Panc1 (cell line): ENCODE data around the gene FCSK.
"Not testable (repeated sequence)": the region's sequence is repeated elsewhere in the genome, so short reads cannot be mapped to it uniquely, and the experiment has no call there.

Experiments
- POLR2AphosphoS5 ChIP-seq: IDR thresholded peaks from 2 replicates; pipeline ENCODE4 v1.6.1; 2012; ENCODE audit warnings: mild to moderate bottlenecking, low read depth, low read length, moderate library complexity
- SIN3A ChIP-seq: IDR thresholded peaks from 2 replicates; pipeline ENCODE4 v1.6.1; 2012; ENCODE audit warnings: low read depth, mild to moderate bottlenecking, low read length, moderate library complexity, borderline replicate concordance; ENCODE audit not compliant: insufficient read depth
- TF ChIP-seq, protein P1 (sequence below): fragments of 450-650 bp; IDR thresholded peaks from 2 replicates; pipeline ENCODE4 v1.5.1; 2017; ENCODE audit warnings: mild to moderate bottlenecking
- TF ChIP-seq, protein P2 (sequence below), 2 experiments: IDR thresholded peaks; 2 replicates each; pipeline ENCODE4 v1.6.1; 2011 to 2012; ENCODE audit warnings: low read depth in 2 of 2, control low read depth in 1 of 2, low read length in 1 of 2, mild to moderate bottlenecking in 1 of 2, moderate library complexity in 1 of 2; ENCODE audit not compliant: insufficient read depth in 1 of 2

DNA sequence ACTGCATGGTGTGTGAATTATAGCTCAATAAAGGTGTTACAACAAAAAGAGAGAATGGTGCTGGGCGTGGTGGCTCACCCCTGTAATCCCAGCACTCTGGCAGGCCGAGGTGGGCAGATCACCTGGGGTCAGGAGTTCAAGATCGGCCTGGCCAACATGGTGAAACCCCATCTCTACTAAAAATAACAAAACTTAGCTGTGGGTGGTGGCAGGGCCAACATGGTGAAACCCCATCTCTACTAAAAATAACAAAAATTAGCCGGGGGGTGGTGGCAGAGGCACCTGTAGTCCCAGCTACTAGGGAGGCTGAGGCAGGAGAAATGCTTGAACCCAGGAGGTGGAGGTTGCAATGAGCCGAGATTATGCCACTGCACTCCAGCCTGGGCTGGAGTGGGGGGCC lies 48.3 kb upstream of the FCSK start:
- not testable (repeated sequence) for TF ChIP-seq SIN3A, POLR2AphosphoS5
- TF ChIP-seq, protein P1, sequence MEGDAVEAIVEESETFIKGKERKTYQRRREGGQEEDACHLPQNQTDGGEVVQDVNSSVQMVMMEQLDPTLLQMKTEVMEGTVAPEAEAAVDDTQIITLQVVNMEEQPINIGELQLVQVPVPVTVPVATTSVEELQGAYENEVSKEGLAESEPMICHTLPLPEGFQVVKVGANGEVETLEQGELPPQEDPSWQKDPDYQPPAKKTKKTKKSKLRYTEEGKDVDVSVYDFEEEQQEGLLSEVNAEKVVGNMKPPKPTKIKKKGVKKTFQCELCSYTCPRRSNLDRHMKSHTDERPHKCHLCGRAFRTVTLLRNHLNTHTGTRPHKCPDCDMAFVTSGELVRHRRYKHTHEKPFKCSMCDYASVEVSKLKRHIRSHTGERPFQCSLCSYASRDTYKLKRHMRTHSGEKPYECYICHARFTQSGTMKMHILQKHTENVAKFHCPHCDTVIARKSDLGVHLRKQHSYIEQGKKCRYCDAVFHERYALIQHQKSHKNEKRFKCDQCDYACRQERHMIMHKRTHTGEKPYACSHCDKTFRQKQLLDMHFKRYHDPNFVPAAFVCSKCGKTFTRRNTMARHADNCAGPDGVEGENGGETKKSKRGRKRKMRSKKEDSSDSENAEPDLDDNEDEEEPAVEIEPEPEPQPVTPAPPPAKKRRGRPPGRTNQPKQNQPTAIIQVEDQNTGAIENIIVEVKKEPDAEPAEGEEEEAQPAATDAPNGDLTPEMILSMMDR, result not testable (repeated sequence)
- TF ChIP-seq, protein P2, sequence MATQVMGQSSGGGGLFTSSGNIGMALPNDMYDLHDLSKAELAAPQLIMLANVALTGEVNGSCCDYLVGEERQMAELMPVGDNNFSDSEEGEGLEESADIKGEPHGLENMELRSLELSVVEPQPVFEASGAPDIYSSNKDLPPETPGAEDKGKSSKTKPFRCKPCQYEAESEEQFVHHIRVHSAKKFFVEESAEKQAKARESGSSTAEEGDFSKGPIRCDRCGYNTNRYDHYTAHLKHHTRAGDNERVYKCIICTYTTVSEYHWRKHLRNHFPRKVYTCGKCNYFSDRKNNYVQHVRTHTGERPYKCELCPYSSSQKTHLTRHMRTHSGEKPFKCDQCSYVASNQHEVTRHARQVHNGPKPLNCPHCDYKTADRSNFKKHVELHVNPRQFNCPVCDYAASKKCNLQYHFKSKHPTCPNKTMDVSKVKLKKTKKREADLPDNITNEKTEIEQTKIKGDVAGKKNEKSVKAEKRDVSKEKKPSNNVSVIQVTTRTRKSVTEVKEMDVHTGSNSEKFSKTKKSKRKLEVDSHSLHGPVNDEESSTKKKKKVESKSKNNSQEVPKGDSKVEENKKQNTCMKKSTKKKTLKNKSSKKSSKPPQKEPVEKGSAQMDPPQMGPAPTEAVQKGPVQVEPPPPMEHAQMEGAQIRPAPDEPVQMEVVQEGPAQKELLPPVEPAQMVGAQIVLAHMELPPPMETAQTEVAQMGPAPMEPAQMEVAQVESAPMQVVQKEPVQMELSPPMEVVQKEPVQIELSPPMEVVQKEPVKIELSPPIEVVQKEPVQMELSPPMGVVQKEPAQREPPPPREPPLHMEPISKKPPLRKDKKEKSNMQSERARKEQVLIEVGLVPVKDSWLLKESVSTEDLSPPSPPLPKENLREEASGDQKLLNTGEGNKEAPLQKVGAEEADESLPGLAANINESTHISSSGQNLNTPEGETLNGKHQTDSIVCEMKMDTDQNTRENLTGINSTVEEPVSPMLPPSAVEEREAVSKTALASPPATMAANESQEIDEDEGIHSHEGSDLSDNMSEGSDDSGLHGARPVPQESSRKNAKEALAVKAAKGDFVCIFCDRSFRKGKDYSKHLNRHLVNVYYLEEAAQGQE (IDR thresholded peaks at IDR 0.05; ENCODE audit: insufficient read depth in 1 of 2, low read depth in 2 of 2, low read length in 1 of 2), result not testable (repeated sequence)
